ENCODE measurements around the gene RNF144A. TPM values are rescaled to one million over a fixed set of nuclear protein-coding genes. Genes with fewer than 3 reads are reported as not detected.

The RNF144A gene
- total RNA-seq, 1 experiment from 2014 or later = 10.6 TPM

DNA sequence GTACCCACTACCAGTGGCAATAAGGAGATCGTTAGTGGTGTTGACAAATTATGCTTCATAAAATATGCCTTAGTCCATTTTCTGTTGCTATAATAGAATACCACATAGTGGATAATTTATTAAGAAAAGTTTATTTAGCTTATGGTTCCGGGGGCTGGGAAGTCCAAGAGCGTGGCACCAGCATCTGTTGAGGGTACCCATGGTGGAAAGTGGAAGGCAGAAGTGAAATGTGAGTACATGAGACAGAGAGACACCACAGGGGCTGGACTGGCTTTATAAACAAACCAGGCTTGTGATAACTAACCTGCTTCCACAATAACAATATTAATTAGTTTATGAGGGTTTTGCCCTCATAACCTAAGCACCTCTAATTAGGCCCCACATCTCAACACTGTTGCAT, 146.6 kb downstream of the RNF144A start:
- Histone ChIP-seq H2AK5ac (ENCODE audit: insufficient read length, low read length) (no peak overlapping the region), H3K9ac (ENCODE audit: extremely low read depth, insufficient read length, low read length) (no peak overlapping the region), H3K23me2 (ENCODE audit: insufficient read length, low read depth, low read length, poor library complexity, severe bottlenecking) (no peaks in the 10 kb centered on the region), H3K9me3 (ENCODE audit: control insufficient read depth, low read depth, low read length) (no peaks in the 10 kb centered on the region), H3K14ac (ENCODE audit: insufficient read depth, low read length) (no peak overlapping the region), H2BK120ac (ENCODE audit: low read depth, low read length, poor library complexity, severe bottlenecking) (no peak overlapping the region), H2BK5ac (ENCODE audit: insufficient read length, low read length) (no peak overlapping the region), H3T11ph (ENCODE audit: low read length) (no peak overlapping the region), H4K8ac (replicated peaks; ENCODE audit: insufficient read length, low read depth, low read length) (no peak overlapping the region), H2BK12ac (ENCODE audit: insufficient read length, low read depth, low read length) (no peak overlapping the region), H3K79me1 (ENCODE audit: insufficient read depth, low read depth, low read length, poor library complexity, severe bottlenecking) (no peaks in the 10 kb centered on the region), H3K27me3 (ENCODE audit: insufficient read depth, low read length) (no peaks in the 10 kb centered on the region), H4K5ac (ENCODE audit: insufficient read length, low read depth, low read length) (no peak overlapping the region), H3K23ac (ENCODE audit: insufficient read length, low read depth, low read length) (no peak overlapping the region), H3K4me2 (ENCODE audit: insufficient read depth, insufficient read length, low read length) (no peak overlapping the region), H3K56ac (ENCODE audit: insufficient read length, low read depth, low read length) (no peak overlapping the region), H2BK20ac (ENCODE audit: low read depth, low read length, poor library complexity, severe bottlenecking) (no peak overlapping the region), H3K79me2 (ENCODE audit: insufficient read depth, low read length) (no peaks in the 10 kb centered on the region), H3K4ac (ENCODE audit: low read depth, low read length) (no peak overlapping the region), H3K18ac (ENCODE audit: insufficient read length, low read depth, low read length) (no peak overlapping the region), H4K91ac (ENCODE audit: insufficient read length, low read depth, low read length) (no peak overlapping the region), H4K20me1 (ENCODE audit: control insufficient read depth, insufficient read depth, insufficient read length) (no peaks in the 10 kb centered on the region), H3K4me1 (ENCODE audit: insufficient read depth, low read length) (peaks cover 2% of the 10 kb centered on the region; the same call in 1 of the 2 replicates), H2AFZ (ENCODE audit: low read length) (no peak overlapping the region), H2BK15ac (ENCODE audit: low read depth, low read length) (no peak overlapping the region), H3K27ac (ENCODE audit: insufficient read length, low read depth, low read length) (no peak overlapping the region)
- Mint-ChIP-seq H3K27me3 (ENCODE audit: low read depth) (no peaks in the 10 kb centered on the region), H3K4me1 (peaks cover 12% of the 10 kb centered on the region in 2 experiments), H3K4me3 (no peak overlapping the region), H3K36me3 (ENCODE audit: insufficient read depth in 1 of 3, low read depth in 3 of 3) (peaks cover 2 to 24% (median 12%) of the 10 kb centered on the region in 3 experiments), H3K27ac (no peak overlapping the region), H3K9me3 (peaks cover 13 to 19% of the 10 kb centered on the region in 2 experiments)
- no peak for DNase-seq
- TF ChIP-seq, protein P1, sequence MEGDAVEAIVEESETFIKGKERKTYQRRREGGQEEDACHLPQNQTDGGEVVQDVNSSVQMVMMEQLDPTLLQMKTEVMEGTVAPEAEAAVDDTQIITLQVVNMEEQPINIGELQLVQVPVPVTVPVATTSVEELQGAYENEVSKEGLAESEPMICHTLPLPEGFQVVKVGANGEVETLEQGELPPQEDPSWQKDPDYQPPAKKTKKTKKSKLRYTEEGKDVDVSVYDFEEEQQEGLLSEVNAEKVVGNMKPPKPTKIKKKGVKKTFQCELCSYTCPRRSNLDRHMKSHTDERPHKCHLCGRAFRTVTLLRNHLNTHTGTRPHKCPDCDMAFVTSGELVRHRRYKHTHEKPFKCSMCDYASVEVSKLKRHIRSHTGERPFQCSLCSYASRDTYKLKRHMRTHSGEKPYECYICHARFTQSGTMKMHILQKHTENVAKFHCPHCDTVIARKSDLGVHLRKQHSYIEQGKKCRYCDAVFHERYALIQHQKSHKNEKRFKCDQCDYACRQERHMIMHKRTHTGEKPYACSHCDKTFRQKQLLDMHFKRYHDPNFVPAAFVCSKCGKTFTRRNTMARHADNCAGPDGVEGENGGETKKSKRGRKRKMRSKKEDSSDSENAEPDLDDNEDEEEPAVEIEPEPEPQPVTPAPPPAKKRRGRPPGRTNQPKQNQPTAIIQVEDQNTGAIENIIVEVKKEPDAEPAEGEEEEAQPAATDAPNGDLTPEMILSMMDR (conservative IDR thresholded peaks at IDR 0.05) = no peak
- no CpG with 5 or more reads among the region's 3 CpGs for WGBS (ENCODE audit: extremely low coverage, insufficient read length, low lambda C conversion rate)

All from H9 (cell line).